IMR-90 (cell line): ENCODE measurements around the gene NREP. TPM values are rescaled to one million over a fixed set of nuclear protein-coding genes. Genes with fewer than 3 reads are reported as not detected.

ENCODE experiments used
- ATAC-seq: fragments of 200-7000 bp; cut with Tn5 transposase; 2 replicates; pipeline ENCODE4 v1.9.1; 2020; ENCODE audit warnings: low read depth, mild to moderate bottlenecking, moderate library complexity
- BruUV-seq: library from RNA; stranded (reverse); fragments of 400-500 nt; replicated peaks from 2 replicates; lab custom pipeline; 2021; lab: Mats Ljungman, UMichigan
- CTCF ChIA-PET: fragments of 300-600 bp; formaldehyde crosslinking; extraction: SDS; loops from one replicate; lab custom pipeline; 2021; ENCODE audit warnings: antibody characterized with exemption; lab: Yijun Ruan, JAX
- POLR2A ChIA-PET: fragments of 300-600 bp; sonication (Branson Sonifier 250); formaldehyde crosslinking; loops from one replicate; lab custom pipeline; 2022; ENCODE audit warnings: antibody characterized with exemption; ENCODE audit not compliant: unreplicated experiment; lab: Charles Lee
- DNase-seq: peaks from one replicate; pipeline ENCODE4 v3.0.0; 2013
- H2AFZ ChIP-seq: replicated peaks from 2 replicates; pipeline ENCODE3; 2013; ENCODE audit warnings: low read length, mild to moderate bottlenecking; ENCODE audit not compliant: poor library complexity
- H2AK5ac ChIP-seq: 2 replicates; pipeline ENCODE4 v1.6.1; 2013; ENCODE audit warnings: low read depth, low read length, inconsistent platforms
- H2AK9ac ChIP-seq: replicated peaks from 2 replicates; pipeline ENCODE3; 2013; ENCODE audit warnings: mild to moderate bottlenecking, low read depth, low read length, moderate library complexity; ENCODE audit not compliant: poor library complexity
- H2BK120ac ChIP-seq: 2 replicates; pipeline ENCODE4 v1.6.1; 2013; ENCODE audit warnings: low read depth, low read length, inconsistent platforms
- H2BK15ac ChIP-seq: 3 replicates; pipeline ENCODE4 v1.6.1; 2013; ENCODE audit warnings: low read depth, low read length, inconsistent platforms
- H2BK20ac ChIP-seq: 2 replicates; pipeline ENCODE4 v1.6.1; 2013; ENCODE audit warnings: low read depth, mild to moderate bottlenecking, inconsistent platforms, low read length, moderate library complexity
- H2BK5ac ChIP-seq: 2 replicates; pipeline ENCODE4 v1.6.1; 2013; ENCODE audit warnings: mild to moderate bottlenecking, low read depth, low read length, inconsistent platforms; ENCODE audit not compliant: poor library complexity, severe bottlenecking
- H3K14ac ChIP-seq: replicated peaks from 2 replicates; pipeline ENCODE4 v1.6.1; 2013; ENCODE audit warnings: low read depth, low read length, inconsistent platforms
- H3K18ac ChIP-seq: 2 replicates; pipeline ENCODE4 v1.6.1; 2013; ENCODE audit warnings: low read depth, low read length, control low read depth
- H3K23ac ChIP-seq: 2 replicates; pipeline ENCODE4 v1.6.1; 2013; ENCODE audit warnings: low read depth, low read length, inconsistent platforms
- H3K27ac ChIP-seq: 2 replicates; pipeline ENCODE4 v1.5.1; 2013; ENCODE audit warnings: mild to moderate bottlenecking, control low read depth, low read length; ENCODE audit not compliant: insufficient read depth
- H3K27me3 ChIP-seq: 2 replicates; pipeline ENCODE4 v1.6.1; 2013; ENCODE audit warnings: low read length; ENCODE audit not compliant: control insufficient read depth, insufficient read depth
- H3K36me3 ChIP-seq: 2 replicates; pipeline ENCODE4 v1.6.1; 2013; ENCODE audit warnings: low read length, mixed read lengths; ENCODE audit not compliant: control insufficient read depth, insufficient read depth
- H3K4ac ChIP-seq: 2 replicates; pipeline ENCODE4 v1.6.1; 2013; ENCODE audit warnings: low read depth, low read length, inconsistent platforms
- H3K4me1 ChIP-seq: 2 replicates; pipeline ENCODE4 v1.6.1; 2013; ENCODE audit warnings: low read length, mixed read lengths; ENCODE audit not compliant: control insufficient read depth, insufficient read depth
- H3K4me2 ChIP-seq: 2 replicates; pipeline ENCODE4 v1.6.1; 2013; ENCODE audit warnings: low read depth, mild to moderate bottlenecking, control low read depth, low read length, moderate library complexity
- H3K4me3 ChIP-seq: 2 replicates; pipeline ENCODE4 v1.5.1; 2013; ENCODE audit warnings: low read depth, mild to moderate bottlenecking, control low read depth, low read length, moderate library complexity; ENCODE audit not compliant: insufficient read depth
- H3K56ac ChIP-seq: 2 replicates; pipeline ENCODE4 v1.6.1; 2013; ENCODE audit warnings: low read length, inconsistent platforms; ENCODE audit not compliant: insufficient read depth; ENCODE audit errors: extremely low read depth
- H3K79me1 ChIP-seq, 2 experiments: 2 replicates each; pipeline ENCODE4 v1.6.1; 2013; ENCODE audit warnings: low read length in 2 of 2, inconsistent platforms in 1 of 2, low read depth in 1 of 2
- H3K9ac ChIP-seq: 2 replicates; pipeline ENCODE4 v1.6.1; 2013; ENCODE audit warnings: low read depth, low read length, control low read depth
- H3K9me1 ChIP-seq: 2 replicates; pipeline ENCODE4 v1.6.1; 2013; ENCODE audit warnings: low read length, inconsistent platforms; ENCODE audit not compliant: insufficient read depth
- H3K9me3 ChIP-seq: 2 replicates; pipeline ENCODE4 v1.6.1; 2013; ENCODE audit warnings: low read length; ENCODE audit not compliant: control insufficient read depth, insufficient read depth
- H4K20me1 ChIP-seq: 2 replicates; pipeline ENCODE4 v1.6.1; 2013; ENCODE audit warnings: low read length, inconsistent platforms; ENCODE audit not compliant: insufficient read depth
- H4K5ac ChIP-seq: 2 replicates; pipeline ENCODE4 v1.6.1; 2013; ENCODE audit warnings: mild to moderate bottlenecking, low read depth, low read length, control low read depth
- H4K8ac ChIP-seq, 2 experiments: 2 replicates each; pipeline ENCODE4 v1.6.1; 2013; ENCODE audit warnings: low read depth in 2 of 2, low read length in 2 of 2, control low read depth in 1 of 2, inconsistent platforms in 1 of 2
- H4K91ac ChIP-seq: 2 replicates; pipeline ENCODE4 v1.6.1; 2013; ENCODE audit warnings: low read depth, low read length, inconsistent platforms; ENCODE audit not compliant: insufficient read depth
- CHD1 ChIP-seq: IDR thresholded peaks from 2 replicates; pipeline ENCODE4 v1.6.1; 2012; ENCODE audit warnings: low read depth, low read length, improper control_type of control experiment
- NFE2L2 ChIP-seq: fragments of 150-350 bp; IDR thresholded peaks from 2 replicates; pipeline ENCODE4 v1.6.1; 2016; ENCODE audit warnings: low read depth, mild to moderate bottlenecking, low read length
- WGBS, 2 experiments: methylation state at CpG; one replicate each; pipeline versions ENCODE4 v1.1.5 to v1.1.7; 2013; ENCODE audit warnings: missing lambda C conversion rate in 2 of 2; ENCODE audit not compliant: insufficient read length in 1 of 2; ENCODE audit errors: extremely low coverage in 2 of 2; 5-methylcytosine and 5-hydroxymethylcytosine counted together
- dilution Hi-C: fragments of 300-500 bp; cut with HindIII; formaldehyde crosslinking; loops from one replicate; pipeline ENCODE4 v1.14.3; 2018; ENCODE audit warnings: low sequenced_read_pairs; ENCODE audit not compliant: unreplicated experiment
- in situ Hi-C: fragments of 300-500 bp; cut with MboI; formaldehyde crosslinking; loops from 3 replicates; pipeline ENCODE4 v1.14.3; 2019; ENCODE audit warnings: low sequenced_read_pairs, inconsistent platforms, mixed read lengths
- intact Hi-C: fragments of 100-400 bp; cut with micrococcal nuclease; formaldehyde crosslinking; loops from 2 replicates; pipeline ENCODE4 v1.10.0; 2022
- polyA plus RNA-seq, 3 experiments: library from polyadenylated mRNA; depleted of rRNA; stranded (reverse); fragments of >200 nt; gene quantifications; 2 replicates each; pipeline ENCODE4 v1.2.3, GENCODE V29; 2012; ENCODE audit warnings: low replicate concordance in 1 of 3
- total RNA-seq: library from RNA; depleted of rRNA; stranded (reverse); fragments of >200 nt; gene quantifications from 2 replicates; pipeline ENCODE4 v1.2.3, GENCODE V29; 2012

NREP gene
- total and polyA plus RNA-seq, 2 of the 4 experiments (the other 2 are of a cell fraction): 178 to 277 TPM

GRCh38 chr5:111784491-111785181 is 27.6 kb upstream of the NREP start:
- H3K23ac ChIP-seq: 0 out of 2 replicates have a peak overlapping the region, but pooled peaks have one; percentile 48
- H3K9me1 ChIP-seq: no peaks in the 10 kb centered on the region; the same call in 1 of the 2 replicates
- no peak overlapping the region for H3K4me2 ChIP-seq
- H2BK5ac ChIP-seq: no peak overlapping the region
- H2AK5ac ChIP-seq: peak overlapping the region; percentile 76
- peak overlapping the region; percentile 64 for H4K91ac ChIP-seq
- peak overlapping the region; percentile 53 for H3K14ac ChIP-seq
- H3K4ac ChIP-seq: peak overlapping the region; percentile 48; the same call in 1 of the 2 replicates
- no peak overlapping the region for H2BK15ac ChIP-seq
- ATAC-seq: no peak; the same call in 1 of the 2 replicates
- ChIA-PET CTCF (no interaction called here), POLR2A (no interaction called here)
- H3K9me3 ChIP-seq: no peaks in the 10 kb centered on the region
- H3K27me3 ChIP-seq: no peaks in the 10 kb centered on the region
- H3K27ac ChIP-seq: peak overlapping the region; percentile 58
- DNase-seq: no peak
- intact Hi-C loops (no loop called here), in situ Hi-C loops (no loop called here), dilution Hi-C loops (no loop called here)
- H2AFZ ChIP-seq: no peak overlapping the region
- H3K56ac ChIP-seq: no peak overlapping the region; the same call in 1 of the 2 replicates
- peak overlapping the region; percentile 83 for H3K18ac ChIP-seq
- H2BK120ac ChIP-seq: peak overlapping the region; percentile 83
- no peak overlapping the region for H3K4me3 ChIP-seq
- H2AK9ac ChIP-seq: no peak overlapping the region
- no peak overlapping the region for H3K9ac ChIP-seq
- no TSS peak for BruUV-seq
- H4K5ac ChIP-seq: peak overlapping the region; percentile 54; the same call in 1 of the 2 replicates
- no peaks in the 10 kb centered on the region for H4K20me1 ChIP-seq
- no peaks in the 10 kb centered on the region for H3K36me3 ChIP-seq
- H3K4me1 ChIP-seq: peaks cover 5% of the 10 kb centered on the region
- no peak for TF ChIP-seq NFE2L2
- no peak for TF ChIP-seq CHD1
- H3K79me1 ChIP-seq: no peaks in the 10 kb centered on the region
- H4K8ac ChIP-seq: peak overlapping the region; percentile 33 to 57; a peak in 2 of 4 replicates
- H2BK20ac ChIP-seq: peak overlapping the region; percentile 84; the same call in 1 of the 2 replicates
- WGBS, 2 experiments: no CpG with 5 or more reads among the region's 3 CpGs
